Muscle layer of colon (tissue), 2 donors: ENCODE data around the gene TMEM205.
"Not testable (repeated sequence)": the region's sequence is repeated elsewhere in the genome, so short reads cannot be mapped to it uniquely, and the experiment has no call there.

Experiments used
- H3K27ac ChIP-seq: one replicate; pipeline ENCODE4 v1.7.0; 2013; ENCODE audit warnings: low read depth, mild to moderate bottlenecking, low read length, moderate library complexity
- H3K27me3 ChIP-seq, 2 donors: one replicate each; pipeline ENCODE4 v1.7.0; 2013; ENCODE audit warnings: low read length in 2 of 2, mild to moderate bottlenecking in 2 of 2; ENCODE audit not compliant: insufficient read depth in 2 of 2, control insufficient read depth in 1 of 2
- H3K36me3 ChIP-seq: one replicate; pipeline ENCODE4 v1.7.0; 2013; ENCODE audit warnings: mild to moderate bottlenecking, low read length; ENCODE audit not compliant: insufficient read depth
- H3K4me1 ChIP-seq: one replicate; pipeline ENCODE4 v1.7.0; 2013; ENCODE audit warnings: mild to moderate bottlenecking, low read length; ENCODE audit not compliant: insufficient read depth
- H3K4me3 ChIP-seq, 2 donors: one replicate each; pipeline ENCODE4 v1.7.0; 2013; ENCODE audit warnings: low read length in 2 of 2, low read depth in 1 of 2, mild to moderate bottlenecking in 1 of 2, moderate library complexity in 1 of 2
- H3K9ac ChIP-seq: one replicate; pipeline ENCODE4 v1.7.0; 2013; ENCODE audit warnings: low read length
- H3K9me3 ChIP-seq: one replicate; pipeline ENCODE4 v1.7.0; 2013; ENCODE audit warnings: mild to moderate bottlenecking, low read length
- donor health status: abdominal sarcoma.
- donor health status: Adenocarcinoma of cecum.

TMEM205 gene

DNA sequence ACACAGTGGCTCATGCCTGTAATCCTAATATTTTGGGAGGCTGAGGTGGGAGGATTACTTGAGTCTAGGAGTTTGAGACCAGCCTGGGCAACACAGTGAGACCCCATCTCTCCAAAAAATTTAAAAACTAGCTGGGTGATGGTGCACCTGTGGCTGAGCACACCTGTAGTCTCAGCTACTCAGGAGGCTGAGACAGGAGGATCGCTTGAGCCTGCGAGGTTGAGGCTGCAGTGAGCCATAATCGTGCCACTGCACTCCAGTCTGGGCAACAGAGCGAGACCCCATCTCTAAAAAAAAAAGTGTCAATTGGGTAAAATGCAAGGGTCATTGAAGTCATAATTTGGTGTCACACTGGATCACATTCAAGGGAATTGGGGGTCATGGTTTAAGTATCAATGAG, 8.0 kb upstream of the TMEM205 start:
- H3K27me3 ChIP-seq, H3K9me3 ChIP-seq, H3K4me3 ChIP-seq, H3K9ac ChIP-seq, H3K27ac ChIP-seq, H3K36me3 ChIP-seq: not testable (repeated sequence)
- peaks cover 13% of the 10 kb centered on the region for H3K4me1 ChIP-seq

DNA sequence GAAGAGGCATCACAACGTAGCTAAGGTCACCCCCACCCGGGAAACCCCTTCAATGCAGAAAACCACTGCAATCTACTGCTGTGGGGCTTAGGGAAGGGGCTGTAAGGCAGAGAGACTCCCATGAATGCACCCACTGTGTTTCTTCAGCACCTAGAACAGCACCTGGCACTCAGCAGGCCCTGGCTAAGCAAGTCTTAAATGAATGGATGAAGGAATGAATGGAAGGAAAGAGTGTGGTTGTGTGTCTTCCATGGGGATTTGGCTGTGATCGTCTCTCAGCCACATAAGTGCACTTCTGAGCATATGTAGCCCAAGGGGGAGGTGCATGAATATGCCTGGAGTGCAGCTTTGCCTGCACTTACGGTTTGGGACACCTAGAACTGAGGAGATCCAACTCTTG, 3.1 kb upstream of the TMEM205 start:
- Histone ChIP-seq H3K9me3 (no peaks in the 10 kb centered on the region), H3K27ac (no peak overlapping the region), H3K27me3 (no peaks in the 10 kb centered on the region), H3K4me1 (peaks cover 22% of the 10 kb centered on the region), H3K9ac (no peak overlapping the region), H3K4me3 (no peak overlapping the region), H3K36me3 (no peaks in the 10 kb centered on the region)

DNA sequence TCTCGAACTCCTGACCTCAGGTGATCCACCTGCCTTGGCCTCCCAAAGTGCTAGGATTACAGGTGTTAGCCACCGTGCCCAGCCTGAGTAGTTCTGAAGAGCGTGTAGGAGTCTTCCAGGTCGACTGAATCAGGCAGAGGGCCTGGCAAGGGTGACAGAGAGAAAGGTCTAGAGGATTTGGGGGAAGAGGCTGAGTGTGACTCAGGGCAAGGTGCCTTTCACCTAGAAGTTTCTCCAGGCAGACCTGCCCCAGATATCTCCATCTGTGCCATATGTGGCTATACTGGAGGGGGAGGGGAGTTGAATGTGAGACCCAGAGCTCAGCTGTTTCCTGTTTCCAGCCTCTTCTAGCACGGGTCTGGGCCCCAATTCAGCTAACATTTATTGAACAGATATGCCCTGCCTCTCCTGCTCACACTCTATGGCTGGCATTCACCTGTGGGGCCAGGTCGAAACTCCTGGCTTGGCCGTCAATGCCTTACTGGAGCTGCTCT, 1.5 kb upstream of the TMEM205 start:
- H3K36me3 ChIP-seq = peaks cover 5% of the 10 kb centered on the region
- peaks cover 24% of the 10 kb centered on the region for H3K4me1 ChIP-seq
- no peak overlapping the region for H3K4me3 ChIP-seq
- no peak overlapping the region for H3K27ac ChIP-seq
- H3K9ac ChIP-seq = no peak overlapping the region
- H3K9me3 ChIP-seq = no peaks in the 10 kb centered on the region
- no peaks in the 10 kb centered on the region for H3K27me3 ChIP-seq

DNA sequence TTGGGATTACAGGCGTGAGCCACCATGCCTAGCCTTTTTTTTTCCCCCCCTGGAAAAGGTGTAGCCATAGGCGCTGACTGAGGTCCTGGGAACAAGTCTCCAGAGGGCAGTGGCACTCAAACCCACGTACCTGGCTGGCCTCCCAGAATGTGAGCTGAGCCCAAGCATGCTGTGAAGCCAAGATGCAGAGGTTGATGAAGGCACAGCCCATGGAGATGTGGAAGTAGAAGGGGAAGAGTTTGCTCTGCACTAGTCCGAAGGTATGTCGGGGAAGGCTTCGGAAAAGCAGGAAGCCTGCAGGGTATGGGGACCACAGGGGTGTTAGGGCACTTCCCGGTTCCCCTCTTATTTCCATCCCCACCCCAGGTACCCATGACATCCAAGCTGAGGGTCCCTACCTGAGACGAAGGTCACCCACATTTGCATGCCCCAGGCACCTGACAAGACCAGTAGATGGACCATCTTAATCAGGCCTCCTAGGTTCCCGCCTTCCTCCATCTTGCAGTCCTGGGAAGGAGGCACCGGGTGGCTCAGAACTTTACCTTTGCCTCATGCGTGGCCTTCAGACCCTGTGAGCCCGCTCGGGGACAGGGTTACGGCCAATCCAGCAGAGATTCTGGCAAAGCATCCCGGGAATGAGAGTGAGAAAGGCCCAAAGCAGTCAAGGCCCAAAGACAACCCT, 805 bp downstream of the TMEM205 start:
- H3K36me3 ChIP-seq = peaks cover 16% of the 10 kb centered on the region
- H3K27me3 ChIP-seq = no peaks in the 10 kb centered on the region
- H3K4me3 ChIP-seq = peak overlapping the region; percentile 64 to 73
- no peaks in the 10 kb centered on the region for H3K9me3 ChIP-seq
- H3K27ac ChIP-seq = peak overlapping the region; percentile 91
- peak overlapping the region; percentile 87 for H3K9ac ChIP-seq
- H3K4me1 ChIP-seq = peaks cover 24% of the 10 kb centered on the region

DNA sequence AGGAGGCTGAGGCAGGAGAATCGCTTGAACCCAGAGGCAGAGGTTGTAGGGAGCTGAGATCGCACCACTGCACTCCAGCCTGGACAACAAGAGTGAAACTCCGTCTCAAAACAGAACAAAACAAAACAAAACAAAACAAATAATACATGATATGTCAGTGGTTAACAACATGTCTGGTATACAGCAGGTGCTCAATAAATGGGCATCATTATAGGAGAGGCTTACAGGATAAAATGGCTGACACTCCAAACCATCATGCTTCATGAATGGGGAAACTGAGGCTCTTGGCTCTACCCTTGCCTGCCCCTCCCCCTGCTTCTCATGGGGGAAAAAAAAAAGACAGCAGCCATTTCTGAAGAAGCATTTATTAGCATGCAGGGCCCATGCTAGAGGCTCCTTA, 3.6 kb downstream of the TMEM205 start:
- Histone ChIP-seq H3K9me3 (no peaks in the 10 kb centered on the region), H3K9ac (no peak overlapping the region), H3K27me3 (no peaks in the 10 kb centered on the region), H3K4me3 (no peak overlapping the region), H3K36me3 (peaks cover 16% of the 10 kb centered on the region), H3K27ac (no peak overlapping the region), H3K4me1 (peaks cover 33% of the 10 kb centered on the region)

DNA sequence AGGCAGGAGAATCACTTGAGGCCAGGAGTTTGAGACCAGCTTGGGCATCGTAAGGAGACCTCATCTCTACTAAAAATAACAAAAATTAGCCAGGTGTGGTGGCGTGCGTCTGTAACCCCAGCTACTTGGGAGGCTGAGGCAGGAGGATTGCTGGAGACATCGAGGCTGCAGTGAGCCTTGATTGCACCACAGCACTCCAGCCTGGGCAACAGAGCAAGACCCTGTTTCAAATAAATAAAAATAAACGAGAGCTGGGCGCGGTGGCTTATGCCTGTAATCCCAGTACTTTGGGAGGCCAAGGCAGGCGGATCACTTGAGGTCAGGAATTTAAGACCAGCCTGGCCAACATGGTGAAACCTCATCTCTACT, 6.0 kb downstream of the TMEM205 start:
- Histone ChIP-seq H3K4me3 (peak overlapping the region; percentile 74 to 86), H3K36me3 (peaks cover 28% of the 10 kb centered on the region), H3K9ac (peak overlapping the region; percentile 57), H3K27ac (peak overlapping the region; percentile 79), H3K4me1 (peaks cover 19% of the 10 kb centered on the region)
- not testable (repeated sequence) for H3K9me3 ChIP-seq, H3K27me3 ChIP-seq

DNA sequence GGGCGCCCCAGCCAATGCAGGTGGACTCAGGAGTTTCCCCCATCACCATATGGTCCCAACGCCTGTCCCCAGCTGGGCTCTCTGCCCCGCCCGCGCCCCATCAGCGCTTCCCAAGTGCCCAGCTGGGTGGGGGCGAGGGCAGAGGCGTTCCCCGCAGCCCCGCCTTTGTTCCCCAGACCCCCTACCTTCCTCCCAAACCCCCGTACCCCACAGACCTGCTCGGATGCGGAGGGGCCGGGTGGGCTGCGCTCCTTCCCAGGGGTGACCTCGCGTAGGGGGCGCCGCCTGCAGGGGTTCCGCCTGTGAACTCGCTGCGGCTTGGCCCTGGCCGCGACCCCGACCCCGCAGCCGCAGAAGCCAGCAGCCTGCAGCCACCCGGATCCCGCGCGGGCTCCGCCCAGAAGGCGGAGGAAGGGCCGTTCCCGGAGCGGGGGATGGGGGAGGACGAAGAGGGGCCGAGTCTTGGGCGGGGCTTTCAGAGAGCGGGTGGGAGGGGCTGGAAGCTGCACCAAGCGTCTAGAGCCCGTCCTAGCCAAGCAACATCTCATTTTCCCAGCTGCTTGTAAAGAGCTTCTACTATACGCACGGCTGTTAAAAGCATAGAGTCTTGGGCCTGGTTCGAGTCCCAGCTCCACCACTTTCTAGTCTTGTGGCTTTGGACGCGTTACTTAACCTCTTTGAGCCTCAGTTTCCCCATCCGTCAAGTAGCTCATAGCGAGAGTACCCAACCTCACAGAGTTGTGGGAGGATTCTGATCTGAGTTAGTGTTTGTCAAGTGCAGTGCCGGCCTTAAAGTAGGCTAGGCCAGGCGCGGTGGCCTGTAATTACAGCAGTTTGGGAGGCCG, 6.6 kb downstream of the TMEM205 start, which contains the start of gene RAB3D:
RAB3D (minus strand) TSS at position 404 of the 845 bp plus-strand sequence. CDS start 2,258 bp downstream, outside the sequence.
- Histone ChIP-seq H3K9me3 (no peaks in the 10 kb centered on the region), H3K9ac (peak within 1 kb of the TSS; percentile 57), H3K36me3 (peaks cover 32% of the 10 kb centered on the region), H3K27me3 (no peaks in the 10 kb centered on the region), H3K27ac (peak within 1 kb of the TSS; percentile 79), H3K4me3 (peak within 1 kb of the TSS; percentile 74 to 86), H3K4me1 (peaks cover 14% of the 10 kb centered on the region)

DNA sequence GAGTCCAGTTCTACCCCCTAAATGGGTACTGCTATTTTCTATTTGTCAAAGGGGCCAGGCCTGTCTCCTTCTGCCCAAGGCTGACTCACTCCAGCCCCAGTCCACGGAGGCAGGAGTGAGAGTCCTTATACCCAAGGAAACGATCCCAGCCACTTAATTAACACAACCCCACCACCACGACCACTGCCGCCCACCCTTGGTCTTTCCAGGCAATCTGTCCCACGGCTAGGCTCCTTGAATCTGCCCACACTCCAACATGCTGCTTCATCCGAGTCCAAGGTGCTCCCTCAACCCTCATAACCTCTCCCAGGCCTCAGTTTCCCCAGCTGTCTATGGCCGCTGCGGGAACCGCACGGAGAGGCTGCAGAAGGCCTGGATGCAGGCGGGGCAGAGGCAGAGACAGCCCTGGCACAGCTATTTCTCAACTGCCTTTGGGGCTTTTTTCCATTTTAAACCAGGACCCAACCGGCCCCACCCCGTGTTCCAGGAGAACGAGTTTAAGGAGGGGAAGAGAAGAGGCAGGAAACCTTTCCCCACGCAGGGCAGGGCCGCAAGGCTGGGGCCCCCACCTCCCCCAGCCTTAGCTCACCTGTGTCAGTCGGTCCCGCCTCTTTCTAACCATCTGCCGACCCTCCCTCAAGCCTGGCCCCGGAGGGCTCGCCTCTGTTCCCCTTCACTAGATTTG, 7.4 kb downstream of the TMEM205 start:
- Histone ChIP-seq H3K27me3 (no peaks in the 10 kb centered on the region), H3K27ac (peak overlapping the region; percentile 79), H3K4me3 (peak overlapping the region; percentile 74 to 86), H3K9me3 (no peaks in the 10 kb centered on the region), H3K36me3 (peaks cover 37% of the 10 kb centered on the region), H3K9ac (peak overlapping the region; percentile 57), H3K4me1 (peaks cover 9% of the 10 kb centered on the region)

DNA sequence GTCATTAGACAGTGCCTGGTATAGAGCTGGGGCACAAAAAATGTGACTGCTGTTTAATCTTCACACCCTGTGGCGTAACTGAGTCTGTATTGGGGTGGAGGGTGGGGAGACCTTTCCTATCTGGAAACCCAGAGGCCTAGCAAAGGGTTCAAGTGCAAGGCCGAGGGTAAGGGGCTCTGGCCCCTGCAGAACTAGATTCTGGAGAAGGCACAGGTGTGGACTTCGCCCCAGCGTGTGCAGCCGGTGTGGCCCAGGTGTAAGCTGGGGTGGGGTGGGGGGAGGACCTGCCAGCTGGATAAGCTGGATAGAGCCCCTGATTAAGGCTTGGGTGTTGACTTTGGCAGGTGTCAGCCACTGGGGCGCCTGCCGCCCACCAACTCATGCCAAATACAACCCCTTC, 7.9 kb downstream of the TMEM205 start:
- H3K4me1 ChIP-seq = peaks cover 9% of the 10 kb centered on the region
- no peaks in the 10 kb centered on the region for H3K27me3 ChIP-seq
- H3K9ac ChIP-seq = peak overlapping the region; percentile 57
- no peak overlapping the region for H3K27ac ChIP-seq
- H3K9me3 ChIP-seq = no peaks in the 10 kb centered on the region
- H3K4me3 ChIP-seq = no peak overlapping the region
- H3K36me3 ChIP-seq = peaks cover 42% of the 10 kb centered on the region

DNA sequence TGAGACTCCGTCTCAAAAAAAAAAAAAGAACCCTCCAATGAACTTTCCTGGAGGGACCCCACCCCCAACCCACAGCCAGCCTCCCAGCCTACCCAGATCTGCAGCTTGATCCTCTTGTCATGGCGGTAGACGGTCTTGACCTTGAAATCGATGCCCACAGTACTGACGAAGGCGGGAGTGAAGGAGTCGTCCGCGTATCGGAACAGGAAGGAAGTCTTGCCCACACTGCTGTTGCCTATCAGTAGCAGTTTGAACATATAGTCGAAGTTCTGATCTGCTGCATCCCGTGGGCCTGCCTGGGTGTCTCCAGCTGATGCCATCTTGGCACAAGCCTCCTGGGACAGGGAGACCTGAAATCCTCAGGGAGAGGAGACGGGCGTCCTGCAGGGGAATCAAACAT, 9.0 kb downstream of the TMEM205 start:
- Histone ChIP-seq H3K27ac (no peak overlapping the region), H3K4me1 (peaks cover 9% of the 10 kb centered on the region), H3K27me3 (no peaks in the 10 kb centered on the region), H3K4me3 (no peak overlapping the region), H3K36me3 (peaks cover 42% of the 10 kb centered on the region), H3K9ac (no peak overlapping the region), H3K9me3 (no peaks in the 10 kb centered on the region)

DNA sequence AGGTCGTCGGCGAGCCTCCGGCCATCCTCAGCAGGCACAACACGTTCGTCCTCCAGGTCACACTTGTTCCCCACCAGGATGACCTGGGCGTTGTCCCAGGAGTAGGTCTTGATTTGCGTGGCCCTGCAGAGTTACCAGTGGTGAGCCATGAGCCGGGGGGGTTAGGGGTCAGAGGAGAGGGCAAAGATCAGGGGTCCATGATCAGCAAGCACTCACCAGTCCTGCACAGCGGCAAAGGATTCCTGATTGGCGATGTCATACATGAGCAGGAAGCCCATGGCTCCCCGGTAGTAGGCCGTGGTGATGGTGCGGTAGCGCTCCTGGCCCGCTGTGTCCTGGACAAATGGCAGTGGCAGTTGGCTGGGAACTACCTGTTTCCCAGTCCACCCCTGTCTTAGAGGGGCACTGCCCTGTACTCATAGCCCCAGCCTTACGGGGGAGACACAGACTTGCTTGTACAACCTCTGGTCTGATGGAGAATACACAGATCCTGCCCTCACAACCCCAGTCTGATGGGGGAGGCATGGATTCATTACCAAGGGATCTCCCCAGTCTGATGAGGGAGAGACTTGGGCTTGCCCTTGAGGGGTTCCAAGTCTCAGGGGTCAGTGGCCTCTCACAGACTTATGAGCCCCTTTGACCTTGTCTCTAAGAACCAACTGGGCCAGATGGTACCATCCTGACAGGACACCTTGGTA, 10.5 kb downstream of the TMEM205 start:
- no peaks in the 10 kb centered on the region for H3K9me3 ChIP-seq
- no peak overlapping the region for H3K27ac ChIP-seq
- H3K9ac ChIP-seq = no peak overlapping the region
- H3K27me3 ChIP-seq = no peaks in the 10 kb centered on the region
- H3K4me1 ChIP-seq = peaks cover 9% of the 10 kb centered on the region
- peaks cover 35% of the 10 kb centered on the region for H3K36me3 ChIP-seq
- H3K4me3 ChIP-seq = no peak overlapping the region
